Upper lobe of left lung (tissue), 4 donors: ENCODE results near the gene MBD3L4.

ENCODE experiments used
- CTCF ChIP-seq, 6 experiments: fragments of 450-650 bp in 4 of 6; fragments of 200-600 bp in 2 of 6; sonication (generic) in 2 of 6; IDR thresholded peaks; one replicate each; pipeline ENCODE4 v1.5.1; 2016 to 2019; ENCODE audit warnings: antibody characterized with exemption in 6 of 6
- POLR2A ChIP-seq, 4 donors: fragments of 450-650 bp; IDR thresholded peaks; one replicate each; pipeline ENCODE4 v1.5.1; 2016 to 2017; ENCODE audit warnings: antibody characterized with exemption in 4 of 4, mild to moderate bottlenecking in 2 of 4

GRCh38 chr19:6999933-7000332 is 40.0 kb downstream of the MBD3L4 start:
- TF ChIP-seq CTCF (IDR thresholded peaks at IDR 0.05) (no peak), POLR2A (IDR thresholded peaks at IDR 0.05) (no peak)
